Upper lobe of left lung (tissue), 6 donors: Measurements from ENCODE around the gene CANT1. TPM values are rescaled to one million over a fixed set of nuclear protein-coding genes. Genes with fewer than 3 reads are reported as not detected.
A peak's percentile ranks its signal among the peaks of the same experiment; 100 is the strongest.

Source experiments
- ATAC-seq, 2 donors: fragments of 200-7000 bp; cut with Tn5 transposase; one replicate each; pipeline ENCODE4 v1.9.1; 2022; ENCODE audit warnings: mild to moderate bottlenecking in 2 of 2, moderate library complexity in 2 of 2; ENCODE audit not compliant: low FRiP score in 2 of 2
- DNase-seq, 2 donors: peaks; one replicate each; pipeline ENCODE4 v3.0.0-alpha.2; 2019 to 2020
- H3K27ac ChIP-seq, 4 donors: fragments of 200-600 bp; sonication (generic); one replicate each; pipeline ENCODE4 v1.5.1; 2016 to 2019
- H3K27me3 ChIP-seq, 4 donors: fragments of 200-600 bp; sonication (generic); one replicate each; pipeline ENCODE4 v1.5.1; 2017 to 2019
- H3K36me3 ChIP-seq, 4 donors: fragments of 200-600 bp; sonication (generic); one replicate each; pipeline ENCODE4 v1.5.1; 2016 to 2019
- H3K4me1 ChIP-seq, 4 donors: fragments of 200-600 bp; sonication (generic); one replicate each; pipeline ENCODE4 v1.5.1; 2018 to 2019
- H3K4me3 ChIP-seq, 4 donors: fragments of 200-600 bp; sonication (generic); one replicate each; pipeline ENCODE4 v1.5.1; 2017 to 2019; ENCODE audit warnings: mild to moderate bottlenecking in 2 of 4, moderate library complexity in 1 of 4
- H3K9me3 ChIP-seq, 4 donors: fragments of 200-600 bp; sonication (generic); one replicate each; pipeline ENCODE4 v1.5.1; 2018 to 2019
- CTCF ChIP-seq, 6 experiments: fragments of 450-650 bp in 4 of 6; fragments of 200-600 bp in 2 of 6; sonication (generic) in 2 of 6; IDR thresholded peaks; one replicate each; pipeline ENCODE4 v1.5.1; 2016 to 2019; ENCODE audit warnings: antibody characterized with exemption in 6 of 6
- EP300 ChIP-seq, 4 donors: sonication (generic); formaldehyde crosslinking; IDR thresholded peaks; one replicate each; pipeline ENCODE4 v1.5.1; 2017; ENCODE audit warnings: antibody characterized with exemption in 4 of 4, control low read depth in 2 of 4
- POLR2A ChIP-seq, 4 donors: fragments of 450-650 bp; IDR thresholded peaks; one replicate each; pipeline ENCODE4 v1.5.1; 2016 to 2017; ENCODE audit warnings: antibody characterized with exemption in 4 of 4, mild to moderate bottlenecking in 2 of 4
- POLR2AphosphoS5 ChIP-seq, 2 donors: sonication (generic); formaldehyde crosslinking; IDR thresholded peaks; one replicate each; pipeline ENCODE4 v1.5.1; 2017; ENCODE audit warnings: antibody characterized with exemption in 2 of 2
- WGBS, 2 donors: methylation state at CpG; one replicate each; pipeline ENCODE4 v1.1.5; 2017 to 2018; 5-methylcytosine and 5-hydroxymethylcytosine counted together
- total RNA-seq, 6 donors: library from RNA; depleted of rRNA in 4 of 6; stranded (reverse); fragments of >200 nt in 4 of 6; gene quantifications; one replicate each; pipeline versions ENCODE4 v1.1.0 to v1.2.1, GENCODE V29; 2016 to 2021
- donor health status: DM: no; HTN: no; CAD: no; lungs with moderate emphysema.
- donor health status: DM: no; HTN: yes; CAD: no; lungs with severe emphysema.

Gene CANT1
- total RNA-seq, 6 donors from 2014 or later, result 19.5 to 77.8 (median 38.6) TPM

GRCh38 chr17:78979780-78980623 is 29.6 kb downstream of the CANT1 start, which contains the start of gene LGALS3BP:
LGALS3BP (minus strand) TSS chr17:78979923; CDS start chr17:78977191, 2,732 bp downstream.
- peaks cover 33 to 48% (median 47%) of the 10 kb centered on the region in 4 donors for H3K4me1 ChIP-seq
- peak within 1 kb of the TSS; percentile 20 to 52 (median 38) for H3K4me3 ChIP-seq
- ATAC-seq (peak; percentile 84), DNase-seq (peak in 1 of 2 donors; percentile 71)
- H3K27ac ChIP-seq, result peak within 1 kb of the TSS; percentile 68 to 84 (median 72)
- WGBS, 2 donors, result 41 to 57% methylated on average over 7 to 16 of the region's 16 CpGs
- H3K9me3 ChIP-seq, result no peaks in the 10 kb centered on the region
- TF ChIP-seq POLR2A (IDR thresholded peaks at IDR 0.05) (peak in 2 of 4 donors; percentile 21 to 48), EP300 (IDR thresholded peaks at IDR 0.05) (no peak), POLR2AphosphoS5 (IDR thresholded peaks at IDR 0.05) (peak; percentile 26 to 29), CTCF (IDR thresholded peaks at IDR 0.05) (peak in 1 of 6 experiments; percentile 7)
- no peaks in the 10 kb centered on the region for H3K27me3 ChIP-seq
- no peaks in the 10 kb centered on the region for H3K36me3 ChIP-seq

- no peak for DNase-seq
- Histone ChIP-seq H3K4me1 (peaks cover 33 to 55% (median 52%) of the 10 kb centered on the region in 4 donors), H3K27ac (peak overlapping the region; percentile 68 to 84 (median 72)), H3K9me3 (no peaks in the 10 kb centered on the region), H3K4me3 (peak overlapping the region in 3 of 4 donors; percentile 32 to 52 (median 44)), H3K27me3 (no peaks in the 10 kb centered on the region), H3K36me3 (peaks cover 0 to 6% (median 0%) of the 10 kb centered on the region in 4 donors)
- ATAC-seq, result no peak
- TF ChIP-seq CTCF (IDR thresholded peaks at IDR 0.05) (peak in 1 of 6 experiments; percentile 11), POLR2AphosphoS5 (IDR thresholded peaks at IDR 0.05) (no peak)
- WGBS, 2 donors, result 75 to 76% methylated on average over 14 to 18 of the region's 21 CpGs
Observed at GRCh38 chr17:78977997-78978973, 31.3 kb downstream of the CANT1 start.

GRCh38 chr17:78977681-78977943 is 32.0 kb downstream of the CANT1 start:
- no peaks in the 10 kb centered on the region for H3K9me3 ChIP-seq
- no peak overlapping the region for H3K4me3 ChIP-seq
- peak overlapping the region; percentile 48 to 84 (median 66) for H3K27ac ChIP-seq
- DNase-seq, result no peak
- no peaks in the 10 kb centered on the region for H3K27me3 ChIP-seq
- TF ChIP-seq POLR2AphosphoS5 (IDR thresholded peaks at IDR 0.05) (no peak), CTCF (IDR thresholded peaks at IDR 0.05) (no peak), POLR2A (IDR thresholded peaks at IDR 0.05) (no peak), EP300 (IDR thresholded peaks at IDR 0.05) (no peak)
- H3K36me3 ChIP-seq, result peaks cover 0 to 6% (median 2%) of the 10 kb centered on the region in 4 donors
- ATAC-seq, result no peak
- 79 to 86% methylated on average over 8 of the region's 8 CpGs for WGBS, 2 donors
- H3K4me1 ChIP-seq, result peaks cover 33 to 58% (median 52%) of the 10 kb centered on the region in 4 donors

DNA sequence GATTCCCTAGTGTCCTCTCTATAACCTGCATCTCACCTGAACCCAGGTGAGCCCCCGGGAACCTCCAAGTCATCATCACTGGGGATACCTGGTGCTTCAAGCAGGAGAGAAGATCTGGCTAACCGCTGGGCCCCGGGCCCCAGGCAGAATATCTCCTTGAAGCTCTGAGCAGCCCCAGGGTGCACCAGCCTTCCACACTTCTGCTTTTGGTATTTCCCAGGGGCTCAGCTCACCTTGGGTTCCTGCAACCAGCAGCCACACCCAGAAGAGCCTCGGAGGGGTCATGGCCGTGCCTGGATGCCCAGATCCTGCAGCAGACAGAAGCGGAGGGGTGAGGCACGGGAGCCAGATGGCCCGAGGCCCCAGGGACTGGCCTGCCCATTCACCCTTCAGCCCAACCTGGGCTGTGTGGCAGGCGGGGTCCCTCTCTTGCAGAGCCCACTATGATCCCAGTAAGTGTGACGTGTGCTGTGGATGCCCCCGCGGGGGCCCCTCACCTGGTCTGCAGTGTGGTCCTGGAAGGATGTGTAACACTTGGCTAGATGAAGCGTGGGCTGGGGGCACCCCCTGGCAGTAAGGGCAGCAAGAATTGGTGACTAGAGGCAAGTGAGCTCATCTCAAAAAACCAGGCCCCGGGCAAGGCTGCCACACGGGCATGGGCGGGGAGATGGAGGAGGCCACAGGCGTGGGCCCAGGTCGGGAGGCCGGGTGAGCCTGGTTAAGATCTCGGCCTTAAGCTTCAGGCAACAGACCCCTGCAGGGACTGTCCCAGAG is 32.5 kb downstream of the CANT1 start:
- no peaks in the 10 kb centered on the region for H3K27me3 ChIP-seq
- 80 to 81% methylated on average over 7 to 20 of the region's 20 CpGs for WGBS, 2 donors
- ATAC-seq, result no peak
- TF ChIP-seq POLR2A (IDR thresholded peaks at IDR 0.05), result no peak
- no peak for TF ChIP-seq EP300 (IDR thresholded peaks at IDR 0.05)
- TF ChIP-seq CTCF (IDR thresholded peaks at IDR 0.05), result no peak
- TF ChIP-seq POLR2AphosphoS5 (IDR thresholded peaks at IDR 0.05), result no peak
- no peaks in the 10 kb centered on the region for H3K9me3 ChIP-seq
- no peak overlapping the region for H3K4me3 ChIP-seq
- peaks cover 33 to 58% (median 52%) of the 10 kb centered on the region in 4 donors for H3K4me1 ChIP-seq
- peak overlapping the region; percentile 48 to 84 (median 66) for H3K27ac ChIP-seq
- DNase-seq, result no peak
- peaks cover 0 to 6% (median 2%) of the 10 kb centered on the region in 4 donors for H3K36me3 ChIP-seq
